PC-3 (cell line): ENCODE results near the gene NT5DC3. TPM values are rescaled to one million over a fixed set of nuclear protein-coding genes. Genes with fewer than 3 reads are reported as not detected.

ENCODE experiments used
- ATAC-seq: fragments of 200-7000 bp; cut with Tn5 transposase; 2 replicates; pipeline ENCODE4 v1.9.1; 2020; ENCODE audit warnings: mild to moderate bottlenecking, moderate library complexity
- BruUV-seq: library from RNA; stranded (reverse); fragments of 400-500 nt; replicated peaks from 2 replicates; lab custom pipeline; 2021; lab: Mats Ljungman, UMichigan
- CTCF ChIA-PET: fragments of 300-600 bp; sonication (Branson Sonifier 250); formaldehyde crosslinking; loops from one replicate; lab custom pipeline; 2022; ENCODE audit warnings: antibody characterized with exemption; lab: Charles Lee
- POLR2A ChIA-PET: fragments of 300-600 bp; sonication (Branson Sonifier 250); formaldehyde crosslinking; loops from one replicate; lab custom pipeline; 2022; ENCODE audit warnings: antibody characterized with exemption; ENCODE audit not compliant: unreplicated experiment; lab: Charles Lee
- DNase-seq: peaks from one replicate; pipeline ENCODE4 v3.0.0-alpha.2; 2015
- H2AFZ ChIP-seq: fragments of 300-600 bp; sonication (generic); 2 replicates; pipeline ENCODE4 v1.6.0; 2016; ENCODE audit warnings: antibody characterized with exemption, low read length
- H3F3A ChIP-seq: fragments of 300-600 bp; sonication (generic); one replicate; pipeline ENCODE4 v1.6.0; 2017; ENCODE audit warnings: antibody characterized with exemption, low read length, control low read depth, mild to moderate bottlenecking; ENCODE audit not compliant: unreplicated experiment
- H3K27ac ChIP-seq: fragments of 300-600 bp; sonication (generic); 2 replicates; pipeline ENCODE4 v1.5.1; 2016; ENCODE audit warnings: mild to moderate bottlenecking, low read length
- H3K27me3 ChIP-seq: fragments of 300-600 bp; sonication (generic); 2 replicates; pipeline ENCODE4 v1.6.1; 2016; ENCODE audit warnings: low read length, mixed read lengths
- H3K36me3 ChIP-seq: fragments of 300-600 bp; sonication (generic); 2 replicates; pipeline ENCODE4 v1.6.1; 2016; ENCODE audit warnings: low read depth, mixed run types, low read length, mixed read lengths
- H3K4me1 ChIP-seq: fragments of 300-600 bp; sonication (generic); 2 replicates; pipeline ENCODE4 v1.5.1; 2016; ENCODE audit warnings: low read length; ENCODE audit not compliant: insufficient read depth
- H3K4me2 ChIP-seq: fragments of 300-600 bp; sonication (generic); 2 replicates; pipeline ENCODE4 v1.6.0; 2016; ENCODE audit warnings: low read length
- H3K4me3 ChIP-seq: fragments of 300-600 bp; sonication (generic); 2 replicates; pipeline ENCODE4 v1.5.1; 2016; ENCODE audit warnings: mild to moderate bottlenecking, low read length, mixed read lengths
- H3K79me2 ChIP-seq: fragments of 300-600 bp; sonication (generic); 2 replicates; pipeline ENCODE4 v1.6.1; 2017; ENCODE audit warnings: low read length, mixed read lengths
- H3K9ac ChIP-seq: fragments of 300-600 bp; sonication (generic); 2 replicates; pipeline ENCODE4 v1.6.0; 2016; ENCODE audit warnings: mild to moderate bottlenecking, low read length
- H3K9me2 ChIP-seq: fragments of 300-600 bp; sonication (generic); replicated peaks from 2 replicates; pipeline ENCODE4 v1.6.1; 2016; ENCODE audit warnings: mixed run types, low read length, mixed read lengths
- H3K9me3 ChIP-seq: fragments of 300-600 bp; sonication (generic); 2 replicates; pipeline ENCODE4 v1.6.1; 2016; ENCODE audit warnings: low read length, mixed read lengths
- H4K20me1 ChIP-seq: fragments of 300-600 bp; sonication (generic); 2 replicates; pipeline ENCODE4 v1.6.1; 2016; ENCODE audit warnings: low read length, mixed read lengths
- CTCF ChIP-seq: fragments of 300-600 bp; sonication (generic); conservative IDR thresholded peaks from 2 replicates; pipeline ENCODE4 v1.5.1; 2017; ENCODE audit warnings: antibody characterized with exemption, low read depth, mild to moderate bottlenecking, low read length
- EZH2 ChIP-seq: fragments of 300-600 bp; sonication (generic); IDR thresholded peaks from one replicate; pipeline ENCODE4 v1.6.1; 2017; ENCODE audit warnings: antibody characterized with exemption, mild to moderate bottlenecking, low read length; ENCODE audit not compliant: unreplicated experiment
- EZH2phosphoT487 ChIP-seq: fragments of 300-600 bp; sonication (generic); IDR thresholded peaks from 2 replicates; pipeline ENCODE4 v1.6.1; 2018; ENCODE audit warnings: mild to moderate bottlenecking, antibody characterized with exemption, low read length, borderline replicate concordance
- intact Hi-C: fragments of 100-400 bp; cut with micrococcal nuclease; formaldehyde crosslinking; loops from 2 replicates; pipeline ENCODE4 v1.9.0; 2023
- total RNA-seq: library from RNA; depleted of rRNA; stranded (reverse); fragments of >200 nt; gene quantifications from 2 replicates; pipeline ENCODE4 v1.2.3, GENCODE V29; 2014

Gene NT5DC3
- total RNA-seq, 1 experiment from 2014 or later: 15.7 TPM

- no peak for ATAC-seq
- H3F3A ChIP-seq: no peaks in the 10 kb centered on the region
- TF ChIP-seq EZH2phosphoT487 (no peak), CTCF (no peak), EZH2 (no peak)
- H3K4me3 ChIP-seq: no peak overlapping the region
- ChIA-PET CTCF (no interaction called here), POLR2A (no interaction called here)
- no peaks in the 10 kb centered on the region for H3K27me3 ChIP-seq
- DNase-seq: no peak
- H3K4me1 ChIP-seq: peaks cover 3% of the 10 kb centered on the region
- peaks cover 46% of the 10 kb centered on the region for H3K79me2 ChIP-seq
- no peaks in the 10 kb centered on the region for H4K20me1 ChIP-seq
- no peaks in the 10 kb centered on the region for H3K9me2 ChIP-seq
- H3K4me2 ChIP-seq: no peak overlapping the region
- no peaks in the 10 kb centered on the region for H3K9me3 ChIP-seq
- peaks cover 28% of the 10 kb centered on the region for H3K36me3 ChIP-seq
- H3K27ac ChIP-seq: no peak overlapping the region
- intact Hi-C loops: no loop called here
- H2AFZ ChIP-seq: no peak overlapping the region
- BruUV-seq: no TSS peak
- H3K9ac ChIP-seq: no peak overlapping the region
Observed at GRCh38 chr12:103816663-103817062, 24.4 kb downstream of the NT5DC3 start.

GRCh38 chr12:103814436-103814835 lies 26.6 kb downstream of the NT5DC3 start:
- ChIA-PET CTCF (no interaction called here), POLR2A (no interaction called here)
- H3K9me2 ChIP-seq: no peaks in the 10 kb centered on the region
- ATAC-seq: no peak
- no peaks in the 10 kb centered on the region for H3K27me3 ChIP-seq
- peaks cover 36% of the 10 kb centered on the region for H3K36me3 ChIP-seq
- intact Hi-C loops: no loop called here
- H3K27ac ChIP-seq: no peak overlapping the region
- no peaks in the 10 kb centered on the region for H4K20me1 ChIP-seq
- no peak overlapping the region for H2AFZ ChIP-seq
- peaks cover 24% of the 10 kb centered on the region for H3K79me2 ChIP-seq
- no peaks in the 10 kb centered on the region for H3K4me1 ChIP-seq
- BruUV-seq: no TSS peak
- TF ChIP-seq EZH2 (no peak), EZH2phosphoT487 (no peak), CTCF (no peak)
- H3K4me3 ChIP-seq: no peak overlapping the region
- no peak for DNase-seq
- no peaks in the 10 kb centered on the region for H3F3A ChIP-seq
- no peak overlapping the region for H3K4me2 ChIP-seq
- H3K9me3 ChIP-seq: no peaks in the 10 kb centered on the region
- H3K9ac ChIP-seq: no peak overlapping the region

- H3K27me3 ChIP-seq: no peaks in the 10 kb centered on the region
- CTCF ChIA-PET: no interaction called here
- POLR2A ChIA-PET: no interaction called here
- H3K27ac ChIP-seq: no peak overlapping the region
- H3K79me2 ChIP-seq: peaks cover 19% of the 10 kb centered on the region
- no peaks in the 10 kb centered on the region for H3F3A ChIP-seq
- H3K4me1 ChIP-seq: no peaks in the 10 kb centered on the region
- no peaks in the 10 kb centered on the region for H4K20me1 ChIP-seq
- intact Hi-C loops: no loop called here
- H3K4me3 ChIP-seq: no peak overlapping the region
- TSS peak; percentile 14 for BruUV-seq
- H3K9me3 ChIP-seq: no peaks in the 10 kb centered on the region
- ATAC-seq (no peak), DNase-seq (no peak)
- H3K36me3 ChIP-seq: peaks cover 36% of the 10 kb centered on the region
- no peak for TF ChIP-seq CTCF
- no peak overlapping the region for H2AFZ ChIP-seq
- H3K4me2 ChIP-seq: no peak overlapping the region
- H3K9ac ChIP-seq: no peak overlapping the region
- H3K9me2 ChIP-seq: no peaks in the 10 kb centered on the region
Observed at GRCh38 chr12:103813949-103814348, 27.1 kb downstream of the NT5DC3 start.
